OCI-LY3 (cell line): ENCODE results near the gene C19orf81.

Source experiments
- H2AFZ ChIP-seq: fragments of 200-600, 300-600 bp; shearing (Covaris generic); 2 replicates; pipeline ENCODE4 v1.6.0; 2014; ENCODE audit warnings: antibody characterized with exemption, low read depth, low read length
- H3K27ac ChIP-seq: fragments of 200-600, 300-600 bp; sonication (generic); 2 replicates; pipeline ENCODE4 v1.5.1; 2014; ENCODE audit warnings: mild to moderate bottlenecking, low read length, moderate library complexity, mixed read lengths
- H3K27me3 ChIP-seq: fragments of 200-600, 300-600 bp; sonication (generic); 2 replicates; pipeline ENCODE4 v1.6.1; 2014; ENCODE audit warnings: low read depth, low read length, mixed read lengths
- H3K36me3 ChIP-seq: fragments of 200-600, 300-600 bp; sonication (generic); replicated peaks from 2 replicates; pipeline ENCODE3; 2014; ENCODE audit warnings: low read depth, low read length, mixed read lengths
- H3K4me1 ChIP-seq: fragments of 300-600, 200-600 bp; sonication (generic); 2 replicates; pipeline ENCODE4 v1.6.1; 2014; ENCODE audit warnings: low read length, mixed read lengths
- H3K4me2 ChIP-seq: fragments of 200-600, 300-600 bp; sonication (generic); 2 replicates; pipeline ENCODE4 v1.6.1; 2014; ENCODE audit warnings: low read length, mixed read lengths
- H3K4me3 ChIP-seq: fragments of 300-600, 200-600 bp; sonication (generic); 2 replicates; pipeline ENCODE4 v1.5.1; 2014; ENCODE audit warnings: antibody characterized with exemption, mild to moderate bottlenecking, low read length, moderate library complexity
- H3K79me2 ChIP-seq: fragments of 300-600, 200-600 bp; shearing (Covaris generic); 2 replicates; pipeline ENCODE4 v1.6.1; 2014; ENCODE audit warnings: mild to moderate bottlenecking, low read length, mixed read lengths
- H3K9ac ChIP-seq: fragments of 300-600, 200-600 bp; shearing (Covaris generic); 2 replicates; pipeline ENCODE4 v1.6.0; 2014; ENCODE audit warnings: mild to moderate bottlenecking, low read length, moderate library complexity
- H3K9me3 ChIP-seq: fragments of 200-600, 300-600 bp; shearing (Covaris generic); 2 replicates; pipeline ENCODE4 v1.6.1; 2014; ENCODE audit warnings: low read length, mixed read lengths; ENCODE audit not compliant: insufficient read depth
- H4K20me1 ChIP-seq: fragments of 200-600, 300-600 bp; sonication (generic); 2 replicates; pipeline ENCODE4 v1.6.1; 2016; ENCODE audit warnings: low read length, mixed read lengths; ENCODE audit not compliant: insufficient read depth
- CTCF ChIP-seq: fragments of 200-600, 300-600 bp; sonication (generic); IDR thresholded peaks from 2 replicates; pipeline ENCODE4 v1.5.1; 2014; ENCODE audit warnings: antibody characterized with exemption, low read length, low read depth
- EZH2phosphoT487 ChIP-seq: fragments of 200-600 bp; shearing (Covaris generic); IDR thresholded peaks from 2 replicates; pipeline ENCODE4 v1.6.1; 2018; ENCODE audit warnings: antibody characterized with exemption, mixed run types, low read depth

Gene C19orf81

DNA sequence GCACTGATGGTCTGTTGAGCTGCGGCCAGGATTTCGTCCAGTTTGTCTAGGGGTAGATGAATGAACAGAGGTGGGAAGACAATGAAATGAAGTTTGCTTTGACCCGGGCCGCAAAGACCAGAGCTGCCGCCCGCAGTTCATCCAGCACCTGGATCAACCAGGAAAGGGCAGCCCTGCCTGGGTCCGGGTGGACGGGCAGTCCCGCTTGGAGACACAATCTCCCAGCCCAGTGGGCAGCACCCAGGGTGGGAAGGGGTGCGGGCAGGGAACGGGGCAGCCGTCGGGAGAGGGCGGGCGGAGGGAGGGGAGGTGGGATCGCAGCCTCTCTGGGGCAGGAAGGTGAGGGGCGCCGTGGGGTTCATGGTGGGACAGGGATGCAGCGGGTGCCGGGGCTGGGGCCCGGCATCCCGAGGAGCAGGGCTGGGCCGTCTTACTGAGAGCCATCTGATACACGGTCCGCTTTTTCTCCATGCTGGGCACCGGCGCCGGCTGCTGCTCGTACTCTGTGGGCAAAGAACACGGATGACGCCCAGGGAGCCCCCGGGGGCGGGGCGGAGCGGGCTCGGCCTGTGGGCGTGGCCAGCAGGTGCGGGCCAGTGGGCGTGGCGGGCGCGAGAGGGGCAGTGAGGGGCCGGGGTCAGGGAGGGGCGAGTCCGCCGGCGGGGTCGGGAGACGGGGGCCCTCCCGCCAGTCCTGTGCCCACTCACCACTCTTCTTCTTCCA lies 37.2 kb downstream of the C19orf81 start:
- no peaks in the 10 kb centered on the region for H3K36me3 ChIP-seq
- H3K4me3 ChIP-seq, result no peak overlapping the region
- H3K4me2 ChIP-seq, result no peak overlapping the region
- H3K9me3 ChIP-seq, result no peaks in the 10 kb centered on the region
- H3K27me3 ChIP-seq, result peaks cover 35% of the 10 kb centered on the region
- H2AFZ ChIP-seq, result no peak overlapping the region
- no peak overlapping the region for H3K9ac ChIP-seq
- H3K4me1 ChIP-seq, result peaks cover 8% of the 10 kb centered on the region; the same call in 1 of the 2 replicates
- H4K20me1 ChIP-seq, result no peaks in the 10 kb centered on the region
- no peak overlapping the region for H3K27ac ChIP-seq
- TF ChIP-seq CTCF (no peak), EZH2phosphoT487 (no peak)
- H3K79me2 ChIP-seq, result no peaks in the 10 kb centered on the region

DNA sequence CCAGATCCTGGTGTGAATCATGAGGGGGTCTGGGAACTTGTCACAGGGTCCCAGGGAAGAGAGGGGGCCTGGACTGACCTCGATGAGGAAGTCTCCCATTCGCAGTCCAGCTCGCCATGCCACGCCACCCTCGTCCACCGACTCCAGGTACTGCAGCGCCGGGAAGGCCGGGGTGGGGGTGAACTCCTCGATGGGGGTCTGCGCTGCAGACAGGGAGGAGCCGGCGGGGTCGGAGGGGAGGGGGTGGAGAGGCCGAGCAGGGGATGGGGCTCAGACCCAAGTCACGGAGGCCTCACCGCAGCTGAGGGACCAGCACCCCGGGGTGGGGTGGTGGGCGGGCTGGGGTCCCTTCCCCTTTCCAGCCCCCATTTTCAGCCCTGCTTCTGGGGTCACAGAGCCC lies 39.5 kb downstream of the C19orf81 start:
- Histone ChIP-seq H3K4me1 (peaks cover 2% of the 10 kb centered on the region; the same call in 1 of the 2 replicates), H3K27ac (no peak overlapping the region), H3K4me3 (no peak overlapping the region), H3K4me2 (no peak overlapping the region), H3K9ac (no peak overlapping the region), H3K27me3 (peaks cover 20% of the 10 kb centered on the region), H3K9me3 (no peaks in the 10 kb centered on the region), H3K79me2 (no peaks in the 10 kb centered on the region), H4K20me1 (no peaks in the 10 kb centered on the region), H3K36me3 (no peaks in the 10 kb centered on the region), H2AFZ (no peak overlapping the region)
- TF ChIP-seq CTCF (no peak), EZH2phosphoT487 (no peak)

DNA sequence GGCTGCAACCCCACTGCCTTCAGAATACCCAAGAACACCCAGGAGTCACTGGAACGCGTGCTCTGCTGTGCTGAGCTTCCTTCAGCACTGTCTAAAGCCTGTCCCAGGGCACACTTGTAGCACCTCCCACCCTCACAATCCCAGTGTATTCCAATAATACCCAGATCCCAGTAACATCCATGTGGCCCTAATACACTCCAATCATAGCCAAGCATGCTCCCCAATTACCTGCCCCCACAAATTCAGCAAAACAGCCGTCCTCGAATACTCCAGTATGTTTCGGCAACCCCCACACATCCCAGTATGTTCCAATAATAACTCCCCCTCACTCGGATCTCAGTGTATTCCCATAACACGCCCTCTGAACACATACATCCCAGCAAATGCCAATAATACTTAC lies 41.2 kb downstream of the C19orf81 start:
- TF ChIP-seq EZH2phosphoT487, result no peak
- no peak for TF ChIP-seq CTCF
- H3K4me3 ChIP-seq, result no peak overlapping the region
- H3K4me2 ChIP-seq, result no peak overlapping the region
- no peaks in the 10 kb centered on the region for H3K4me1 ChIP-seq
- no peak overlapping the region for H3K9ac ChIP-seq
- H4K20me1 ChIP-seq, result no peaks in the 10 kb centered on the region
- peaks cover 9% of the 10 kb centered on the region for H3K27me3 ChIP-seq
- no peaks in the 10 kb centered on the region for H3K36me3 ChIP-seq
- H2AFZ ChIP-seq, result no peak overlapping the region
- no peak overlapping the region for H3K27ac ChIP-seq
- no peaks in the 10 kb centered on the region for H3K9me3 ChIP-seq
- H3K79me2 ChIP-seq, result no peaks in the 10 kb centered on the region

- Histone ChIP-seq H3K36me3 (no peaks in the 10 kb centered on the region), H3K27ac (no peak overlapping the region), H3K4me3 (no peak overlapping the region), H2AFZ (no peak overlapping the region), H3K9me3 (no peaks in the 10 kb centered on the region), H3K27me3 (peaks cover 16% of the 10 kb centered on the region), H3K79me2 (no peaks in the 10 kb centered on the region), H3K4me2 (no peak overlapping the region), H4K20me1 (no peaks in the 10 kb centered on the region), H3K4me1 (no peaks in the 10 kb centered on the region), H3K9ac (no peak overlapping the region)
- TF ChIP-seq CTCF (no peak), EZH2phosphoT487 (no peak)
Observed at GRCh38 chr19:50693064-50693975, 44.1 kb downstream of the C19orf81 start.
